GM06990 (cell line): ENCODE measurements around the gene RABL3.

Source experiments
- DNase-seq: peaks from one replicate; pipeline ENCODE4 v3.0.0-alpha.2; 2011; ENCODE audit not compliant: insufficient read length; ENCODE audit errors: extremely low read depth
- H3K27me3 ChIP-seq: replicated peaks from 2 replicates; pipeline ENCODE4 v1.6.0; 2011; ENCODE audit warnings: low read length; ENCODE audit not compliant: control insufficient read depth, insufficient read depth
- H3K36me3 ChIP-seq: 2 replicates; pipeline ENCODE4 v1.5.1; 2011; ENCODE audit warnings: low read length; ENCODE audit not compliant: control insufficient read depth, insufficient read depth
- H3K4me3 ChIP-seq: replicated peaks from 2 replicates; pipeline ENCODE4 v1.5.1; 2011; ENCODE audit warnings: low read depth, mild to moderate bottlenecking, control low read depth, low read length
- CTCF ChIP-seq: IDR thresholded peaks from 2 replicates; pipeline ENCODE4 v1.5.1; 2011; ENCODE audit warnings: low read length, control low read depth, mild to moderate bottlenecking, inconsistent platforms; ENCODE audit not compliant: insufficient read depth, poor library complexity, severe bottlenecking

The RABL3 gene

GRCh38 chr3:120659834-120660233, 82.5 kb downstream of the RABL3 start:
- no peak for TF ChIP-seq CTCF
- DNase-seq, result no peak
- Histone ChIP-seq H3K27me3 (no peaks in the 10 kb centered on the region), H3K4me3 (no peak overlapping the region), H3K36me3 (no peaks in the 10 kb centered on the region)

- no peak for TF ChIP-seq CTCF
- Histone ChIP-seq H3K27me3 (no peaks in the 10 kb centered on the region), H3K36me3 (no peaks in the 10 kb centered on the region), H3K4me3 (no peak overlapping the region)
- DNase-seq, result no peak
These were observed 83.0 kb downstream of the RABL3 start for GRCh38 chr3:120659285-120659684.

GRCh38 chr3:120652896-120653545, 89.3 kb downstream of the RABL3 start:
- H3K27me3 ChIP-seq, result no peaks in the 10 kb centered on the region
- TF ChIP-seq CTCF, result no peak
- H3K4me3 ChIP-seq, result no peak overlapping the region
- H3K36me3 ChIP-seq, result no peaks in the 10 kb centered on the region
- no peak for DNase-seq

- Histone ChIP-seq H3K27me3 (no peaks in the 10 kb centered on the region), H3K36me3 (no peaks in the 10 kb centered on the region), H3K4me3 (no peak overlapping the region)
- TF ChIP-seq CTCF, result no peak
- no peak for DNase-seq
These were observed 90.0 kb downstream of the RABL3 start for GRCh38 chr3:120652281-120652680.

GRCh38 chr3:120650311-120650710, 92.0 kb downstream of the RABL3 start:
- Histone ChIP-seq H3K36me3 (no peaks in the 10 kb centered on the region), H3K4me3 (no peak overlapping the region), H3K27me3 (no peaks in the 10 kb centered on the region)
- no peak for TF ChIP-seq CTCF
- DNase-seq, result no peak

GRCh38 chr3:120649830-120650233, 92.5 kb downstream of the RABL3 start:
- TF ChIP-seq CTCF, result no peak
- Histone ChIP-seq H3K27me3 (no peaks in the 10 kb centered on the region), H3K4me3 (no peak overlapping the region), H3K36me3 (no peaks in the 10 kb centered on the region)
- DNase-seq, result no peak
